ENCODE data around the gene RBMS1.
"Not testable (repeated sequence)": the region's sequence is repeated elsewhere in the genome, so short reads cannot be mapped to it uniquely, and the experiment has no call there.

RBMS1 gene

DNA sequence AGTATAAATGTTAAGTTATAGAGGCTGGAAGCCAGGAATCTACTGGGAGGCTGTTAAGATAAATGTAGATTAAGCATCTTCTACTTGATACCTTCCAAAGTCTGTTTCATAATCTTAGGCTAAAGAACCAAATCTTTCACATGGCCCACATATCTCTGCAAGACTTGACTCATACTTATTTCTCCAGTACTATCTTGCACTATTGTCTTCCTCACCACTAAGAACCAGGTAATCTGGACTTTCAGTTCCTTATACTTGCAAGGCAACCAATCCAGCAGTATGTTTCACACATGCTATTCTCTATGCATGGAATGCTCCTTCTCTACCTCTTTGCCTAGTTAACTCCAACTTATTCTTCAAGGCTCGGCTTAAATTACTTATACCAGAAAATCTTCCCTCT is 62.2 kb downstream of the RBMS1 start:
- DNase-seq, result no peak

- DNase-seq, result no peak
These were observed 63.6 kb downstream of the RBMS1 start for GRCh38 chr2:160430001-160430344.

GRCh38 chr2:160429248-160430000 is 64.2 kb downstream of the RBMS1 start:
- no peak for DNase-seq

- no peak for DNase-seq
These were observed 65.2 kb downstream of the RBMS1 start for GRCh38 chr2:160428405-160428763.

DNA sequence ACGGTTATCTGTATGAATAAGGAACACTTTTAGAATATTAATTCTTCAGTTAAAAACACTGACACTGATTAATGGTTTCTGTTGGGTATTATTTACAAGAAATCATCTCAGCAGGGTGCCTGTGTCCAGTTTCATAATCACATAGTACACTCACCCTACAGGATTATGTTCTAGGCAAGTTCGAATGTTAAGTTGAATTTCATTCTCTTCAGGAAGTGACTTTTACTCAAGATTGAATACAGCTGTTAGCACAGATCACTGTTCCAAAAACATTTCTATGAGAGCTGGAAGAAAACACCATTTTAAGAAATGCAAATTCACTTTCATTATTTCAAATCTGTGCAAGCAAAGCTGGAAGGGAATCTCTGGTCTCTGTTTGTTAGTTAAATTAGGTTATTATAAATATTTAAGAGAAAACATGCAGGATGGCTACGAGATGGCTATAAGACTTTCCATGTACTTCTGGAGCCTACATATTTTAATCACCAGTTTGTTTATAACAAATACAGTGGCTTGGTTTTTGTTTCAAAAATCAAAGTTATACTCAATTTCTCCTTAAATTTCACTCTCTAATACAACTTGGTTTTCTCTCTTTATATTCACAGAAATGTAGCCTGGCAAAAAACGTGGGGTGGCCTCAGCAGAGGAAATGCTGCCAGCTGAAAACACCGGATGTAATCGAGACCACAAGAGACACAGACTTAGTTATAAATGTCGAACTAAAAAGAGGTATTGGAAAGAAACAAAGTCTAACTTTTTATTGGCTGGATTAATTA is 65.8 kb downstream of the RBMS1 start:
- peak; percentile 69 for DNase-seq

- no peak for DNase-seq
These were observed 67.0 kb downstream of the RBMS1 start for GRCh38 chr2:160426604-160427003.

- no peak for DNase-seq
These were observed 68.0 kb downstream of the RBMS1 start for GRCh38 chr2:160425434-160426151.

DNA sequence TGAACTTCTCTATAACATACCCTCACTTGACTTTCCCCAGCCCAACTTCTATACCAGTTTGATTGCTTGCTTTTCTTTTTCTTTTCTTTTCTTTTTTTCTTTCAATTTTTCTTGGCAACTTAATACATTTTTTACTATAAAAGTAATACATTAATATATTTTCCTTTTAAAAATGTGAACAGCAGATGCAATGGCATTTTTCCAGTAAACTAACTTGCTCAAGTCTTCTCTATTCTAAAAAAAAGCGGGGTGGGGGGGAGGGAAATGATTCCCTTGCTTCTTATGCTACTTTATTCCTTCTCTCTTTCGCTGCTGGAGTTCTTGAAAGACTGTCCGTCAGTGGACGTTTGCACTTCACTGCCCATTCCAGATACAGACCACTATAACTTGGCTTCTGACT is 70.5 kb downstream of the RBMS1 start:
- DNase-seq, result no peak

- not testable (repeated sequence) for DNase-seq
These were observed 71.7 kb downstream of the RBMS1 start for GRCh38 chr2:160421646-160422501.

DNA sequence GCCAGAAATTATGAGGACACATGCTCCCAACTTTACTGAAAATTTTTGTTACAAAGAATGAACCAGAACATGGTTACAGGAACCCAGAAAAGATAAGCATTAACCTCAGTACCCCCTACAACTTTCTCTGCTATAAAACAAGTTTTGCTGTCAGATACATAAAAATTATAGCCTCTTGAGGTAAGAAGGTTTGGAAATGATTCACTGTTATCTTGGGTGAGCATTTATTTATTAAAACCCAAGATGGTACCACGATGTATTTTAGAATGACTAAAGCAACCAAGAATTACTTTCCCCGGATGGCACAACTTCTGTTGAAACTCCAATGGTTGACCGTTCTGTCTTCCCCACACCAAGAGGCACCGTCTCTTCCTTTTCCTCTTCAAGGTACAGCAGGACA is 72.9 kb downstream of the RBMS1 start:
- DNase-seq, result no peak

- no peak for DNase-seq
These were observed 73.7 kb downstream of the RBMS1 start for GRCh38 chr2:160419776-160420505.

GRCh38 chr2:160418853-160419252 is 74.8 kb downstream of the RBMS1 start:
- no peak for DNase-seq

DNA sequence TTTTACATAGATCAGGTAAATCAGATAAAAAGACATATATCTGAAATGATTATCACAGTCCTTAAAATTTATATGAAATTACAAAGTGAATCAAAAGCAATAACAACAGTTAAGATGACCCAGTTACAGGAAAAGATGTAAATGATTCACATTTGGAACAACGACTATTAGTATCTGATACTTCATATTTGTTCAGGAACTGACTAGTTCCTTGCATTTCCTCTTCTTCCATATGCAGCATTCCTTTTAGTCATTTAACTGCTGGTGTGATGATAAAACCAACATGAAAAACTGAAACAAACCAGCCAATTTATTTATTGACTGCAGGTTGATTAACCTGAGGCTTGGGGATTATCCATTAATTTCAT is 75.2 kb downstream of the RBMS1 start:
- DNase-seq, result no peak

DNA sequence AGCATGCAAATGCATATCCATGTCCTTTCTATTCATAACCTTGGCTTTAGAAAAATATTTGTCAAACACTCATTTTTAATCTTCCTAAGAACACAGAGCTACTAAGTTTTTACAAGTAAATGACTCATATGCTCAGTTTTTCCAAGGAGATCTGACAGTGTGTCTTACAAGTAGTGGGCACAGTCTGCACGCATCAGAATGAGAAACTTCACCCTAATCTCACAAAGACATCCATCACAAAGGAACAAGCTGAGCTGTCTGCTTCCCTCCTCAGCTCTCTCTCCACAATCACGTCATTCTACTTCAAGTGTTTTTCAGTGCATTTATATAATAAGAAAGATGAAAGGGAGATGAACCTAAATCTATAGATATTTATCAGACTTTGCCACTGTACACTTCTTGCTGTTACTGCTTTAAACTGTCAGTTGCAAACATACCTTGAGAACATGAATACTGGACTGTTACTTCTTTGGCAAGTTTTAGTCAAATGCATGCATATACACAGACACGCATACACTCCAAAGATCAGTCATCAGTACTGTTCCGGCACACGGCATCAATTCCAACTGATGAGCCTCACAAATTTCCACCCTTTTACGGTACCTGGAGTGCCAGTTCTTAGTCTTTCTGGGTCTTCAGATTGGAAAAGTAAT is 75.7 kb downstream of the RBMS1 start:
- DNase-seq, result peak; percentile 51

DNA sequence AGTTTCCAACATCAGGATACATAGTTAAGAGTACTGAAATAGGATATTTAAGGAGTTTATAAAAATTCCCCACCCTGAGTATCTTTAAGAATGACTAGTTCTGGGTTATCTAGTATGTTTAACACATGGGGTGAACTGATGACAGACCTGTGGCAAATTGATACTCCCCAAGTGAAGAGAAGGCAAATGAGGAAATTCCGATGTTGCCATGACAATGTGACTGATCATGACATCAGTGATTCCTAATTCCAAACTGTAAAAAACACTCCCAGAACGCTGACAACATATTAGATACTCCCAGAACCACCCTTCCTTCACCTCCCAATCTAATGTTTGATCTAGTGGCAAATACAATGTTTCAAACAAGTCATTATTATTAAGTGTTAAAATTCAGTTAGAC is 77.6 kb downstream of the RBMS1 start:
- no peak for DNase-seq

GRCh38 chr2:160411955-160412354 is 81.7 kb downstream of the RBMS1 start:
- DNase-seq, result no peak

DNA sequence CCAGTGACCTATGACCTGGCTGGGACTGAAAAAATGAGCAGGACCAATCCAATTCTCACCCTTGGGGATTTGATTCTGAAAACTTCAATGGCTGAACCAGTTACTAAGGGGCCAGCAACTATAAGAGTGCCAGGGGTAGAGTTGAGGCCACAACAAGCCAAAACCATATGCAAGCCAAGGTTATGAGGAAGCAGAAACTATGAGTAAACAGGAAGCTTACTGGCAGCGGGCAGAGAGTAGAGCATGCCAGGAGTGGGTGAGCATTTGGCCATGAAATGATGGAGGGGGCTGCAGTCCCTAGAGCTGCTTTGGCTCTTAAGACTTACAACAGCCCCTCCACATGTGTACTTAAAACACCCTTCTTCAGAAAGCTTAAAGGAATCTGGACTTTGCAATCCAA is 82.4 kb downstream of the RBMS1 start:
- DNase-seq, result peak; percentile 49

DNA sequence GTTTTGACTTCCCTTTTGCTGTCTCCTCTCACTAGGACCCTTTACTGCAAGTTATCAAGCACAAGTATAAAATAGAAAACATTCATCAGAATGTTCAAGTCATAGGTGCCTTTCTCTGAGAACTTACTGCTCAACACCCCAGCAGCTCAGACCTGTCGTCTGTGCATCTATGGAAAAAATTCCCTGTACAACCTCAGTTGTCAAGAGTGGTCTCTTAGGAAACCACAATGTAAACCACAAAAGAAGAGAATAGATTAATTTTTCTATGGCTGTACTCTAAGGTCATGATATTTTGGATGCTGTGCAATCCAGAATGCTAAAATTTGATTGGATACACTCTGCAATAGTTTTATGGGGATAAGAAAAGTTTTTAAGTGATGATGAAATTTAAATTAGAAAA is 84.1 kb downstream of the RBMS1 start:
- no peak for DNase-seq

DNA sequence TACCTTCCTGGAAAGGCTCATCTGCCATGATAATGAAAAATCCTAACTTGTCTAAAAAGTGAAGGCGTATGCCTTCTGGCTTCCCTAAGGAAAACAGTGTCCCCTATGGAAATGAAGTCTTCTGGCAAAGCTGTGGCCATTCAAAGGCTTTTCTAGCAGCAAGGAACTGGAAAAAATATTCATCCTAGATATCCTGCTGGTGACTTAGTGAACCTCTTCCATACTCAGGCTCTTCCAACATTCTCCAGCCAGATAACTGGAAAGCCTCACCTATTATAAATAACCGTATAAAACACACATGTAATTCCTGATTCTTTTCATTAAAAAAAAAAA is 84.7 kb downstream of the RBMS1 start:
- no peak for DNase-seq

GRCh38 chr2:160408173-160408958 is 85.2 kb downstream of the RBMS1 start:
- DNase-seq, result no peak

Data from CD4-positive, alpha-beta T cell treated with Interleukin-6 for 4 hours (primary cell).